ENCODE measurements around the gene MED25.

GRCh38 chr19:49844138-49845095 lies 26.3 kb downstream of the MED25 start:
- TF ChIP-seq CTCF (conservative IDR thresholded peaks at IDR 0.05) (no peak), EZH2 (IDR thresholded peaks at IDR 0.05; ENCODE audit: low read depth) (no peak)
